Stimulated activated CD8-positive, alpha-beta memory T cell treated with anti-CD3 and anti-CD28 coated beads, Interleukin-15, amount 100 ng/mL, for 1 hour (primary cell): ENCODE results near the gene FARP2.

Experiments used
- DNase-seq: peaks from one replicate; pipeline ENCODE4 v3.0.0-alpha.2; 2020; ENCODE audit warnings: low read depth

FARP2 gene

GRCh38 chr2:241460631-241461030 lies 104.5 kb downstream of the FARP2 start:
- DNase-seq, result no peak

GRCh38 chr2:241461693-241462677 lies 105.9 kb downstream of the FARP2 start:
- no peak for DNase-seq

GRCh38 chr2:241463276-241464135 lies 107.4 kb downstream of the FARP2 start:
- DNase-seq, result no peak

- DNase-seq, result no peak
These were observed 109.5 kb downstream of the FARP2 start for GRCh38 chr2:241465543-241465942.

GRCh38 chr2:241466230-241466629 lies 110.1 kb downstream of the FARP2 start:
- no peak for DNase-seq

GRCh38 chr2:241467777-241468475 lies 111.8 kb downstream of the FARP2 start:
- no peak for DNase-seq

- no peak for DNase-seq
These were observed 112.3 kb downstream of the FARP2 start for GRCh38 chr2:241468476-241468781.

- DNase-seq, result no peak
These were observed 113.7 kb downstream of the FARP2 start for GRCh38 chr2:241469746-241470145.

GRCh38 chr2:241473399-241473798 lies 117.3 kb downstream of the FARP2 start:
- no peak for DNase-seq

- no peak for DNase-seq
These were observed 119.2 kb downstream of the FARP2 start for GRCh38 chr2:241475267-241475666.

- no peak for DNase-seq
These were observed 122.1 kb downstream of the FARP2 start for GRCh38 chr2:241478166-241478565.

GRCh38 chr2:241479026-241479898 lies 123.2 kb downstream of the FARP2 start:
- no peak for DNase-seq

- no peak for DNase-seq
These were observed 125.6 kb downstream of the FARP2 start for GRCh38 chr2:241481687-241482086.

GRCh38 chr2:241482126-241482955 lies 126.3 kb downstream of the FARP2 start:
- DNase-seq, result no peak

- DNase-seq, result no peak
These were observed 127.2 kb downstream of the FARP2 start for GRCh38 chr2:241483305-241483704.

GRCh38 chr2:241485172-241485911 lies 129.3 kb downstream of the FARP2 start:
- DNase-seq, result no peak

- no peak for DNase-seq
These were observed 133.0 kb downstream of the FARP2 start for GRCh38 chr2:241489088-241489487.

- DNase-seq, result no peak
These were observed 133.9 kb downstream of the FARP2 start for GRCh38 chr2:241489733-241490680.
